Amniotic epithelial cell (primary cell): ENCODE data around the gene GIPC3.
"Not testable (repeated sequence)": the region's sequence is repeated elsewhere in the genome, so short reads cannot be mapped to it uniquely, and the experiment has no call there.

ENCODE experiments used
- DNase-seq: peaks from one replicate; pipeline ENCODE4 v3.0.0-alpha.2; 2010; ENCODE audit warnings: low read depth

GIPC3 gene

GRCh38 chr19:3576696-3577443 is 8.4 kb upstream of the GIPC3 start:
- peak; percentile 72 for DNase-seq

- DNase-seq, result no peak
Measured at GRCh38 chr19:3577723-3578344, 7.4 kb upstream of the GIPC3 start.

GRCh38 chr19:3578390-3578789 is 6.9 kb upstream of the GIPC3 start:
- no peak for DNase-seq

GRCh38 chr19:3580156-3580934 is 4.9 kb upstream of the GIPC3 start:
- DNase-seq, result peak; percentile 93

- DNase-seq, result not testable (repeated sequence)
Measured at GRCh38 chr19:3581792-3582191, 3.5 kb upstream of the GIPC3 start.

- DNase-seq, result not testable (repeated sequence)
Measured at GRCh38 chr19:3584036-3584802, 1.1 kb upstream of the GIPC3 start.

GRCh38 chr19:3586127-3586626 is 899 bp downstream of the GIPC3 start:
- no peak for DNase-seq

GRCh38 chr19:3586707-3587346 is 1.5 kb downstream of the GIPC3 start:
- DNase-seq, result no peak

- DNase-seq, result no peak
Measured at GRCh38 chr19:3589439-3589838, 4.2 kb downstream of the GIPC3 start.

GRCh38 chr19:3589949-3590348 is 4.7 kb downstream of the GIPC3 start:
- DNase-seq, result no peak

GRCh38 chr19:3590991-3591659 is 5.8 kb downstream of the GIPC3 start:
- DNase-seq, result no peak

- no peak for DNase-seq
Measured at GRCh38 chr19:3591876-3592613, 6.8 kb downstream of the GIPC3 start.

- DNase-seq, result no peak
Measured at GRCh38 chr19:3593156-3593555, 7.9 kb downstream of the GIPC3 start.

- DNase-seq, result no peak
Measured at GRCh38 chr19:3595521-3596061, 10.3 kb downstream of the GIPC3 start.

- DNase-seq, result no peak
Measured at GRCh38 chr19:3599776-3600187, 14.5 kb downstream of the GIPC3 start.

GRCh38 chr19:3601021-3601420 is 15.7 kb downstream of the GIPC3 start:
- no peak for DNase-seq

- no peak for DNase-seq
Measured at GRCh38 chr19:3603121-3603811, 18.0 kb downstream of the GIPC3 start.

- no peak for DNase-seq
Measured at GRCh38 chr19:3604227-3604986, 19.1 kb downstream of the GIPC3 start.

- no peak for DNase-seq
Measured at GRCh38 chr19:3604987-3605343, 19.7 kb downstream of the GIPC3 start.
